Measurements from ENCODE around the gene RRP12. TPM values are rescaled to one million over a fixed set of nuclear protein-coding genes. Genes with fewer than 3 reads are reported as not detected.

The RRP12 gene
- total RNA-seq, 4 donors from 2014 or later = 9.5 to 14.9 (median 14.3) TPM

- TF ChIP-seq CTCF (IDR thresholded peaks at IDR 0.05; ENCODE audit: low read depth) = no peak
Measured at GRCh38 chr10:97336446-97336845, 64.7 kb downstream of the RRP12 start.

GRCh38 chr10:97336006-97336405 lies 65.1 kb downstream of the RRP12 start:
- TF ChIP-seq CTCF (IDR thresholded peaks at IDR 0.05; ENCODE audit: low read depth) = no peak

- TF ChIP-seq CTCF (IDR thresholded peaks at IDR 0.05; ENCODE audit: low read depth) = no peak
Measured at GRCh38 chr10:97335188-97335619, 65.9 kb downstream of the RRP12 start.

GRCh38 chr10:97334370-97335175 lies 66.6 kb downstream of the RRP12 start, which contains the start of gene FRAT2:
FRAT2 (minus strand) TSS chr10:97334729; CDS start chr10:97334572, 157 bp downstream.
- no peak for TF ChIP-seq CTCF (IDR thresholded peaks at IDR 0.05; ENCODE audit: low read depth)

GRCh38 chr10:97333601-97334369 lies 67.4 kb downstream of the RRP12 start:
- no peak for TF ChIP-seq CTCF (IDR thresholded peaks at IDR 0.05; ENCODE audit: low read depth)

GRCh38 chr10:97333351-97333600 lies 67.9 kb downstream of the RRP12 start:
- TF ChIP-seq CTCF (IDR thresholded peaks at IDR 0.05; ENCODE audit: low read depth) = no peak

- no peak for TF ChIP-seq CTCF (IDR thresholded peaks at IDR 0.05; ENCODE audit: low read depth)
Measured at GRCh38 chr10:97332591-97333350, 68.4 kb downstream of the RRP12 start.
